Muscle layer of colon (tissue), 2 donors: ENCODE measurements around the gene PGRMC2.

Experiments
- H3K27ac ChIP-seq: one replicate; pipeline ENCODE4 v1.7.0; 2013; ENCODE audit warnings: low read depth, mild to moderate bottlenecking, low read length, moderate library complexity
- H3K27me3 ChIP-seq, 2 donors: one replicate each; pipeline ENCODE4 v1.7.0; 2013; ENCODE audit warnings: low read length in 2 of 2, mild to moderate bottlenecking in 2 of 2; ENCODE audit not compliant: insufficient read depth in 2 of 2, control insufficient read depth in 1 of 2
- H3K36me3 ChIP-seq: one replicate; pipeline ENCODE4 v1.7.0; 2013; ENCODE audit warnings: mild to moderate bottlenecking, low read length; ENCODE audit not compliant: insufficient read depth
- H3K4me1 ChIP-seq: one replicate; pipeline ENCODE4 v1.7.0; 2013; ENCODE audit warnings: mild to moderate bottlenecking, low read length; ENCODE audit not compliant: insufficient read depth
- H3K4me3 ChIP-seq, 2 donors: one replicate each; pipeline ENCODE4 v1.7.0; 2013; ENCODE audit warnings: low read length in 2 of 2, low read depth in 1 of 2, mild to moderate bottlenecking in 1 of 2, moderate library complexity in 1 of 2
- H3K9ac ChIP-seq: one replicate; pipeline ENCODE4 v1.7.0; 2013; ENCODE audit warnings: low read length
- H3K9me3 ChIP-seq: one replicate; pipeline ENCODE4 v1.7.0; 2013; ENCODE audit warnings: mild to moderate bottlenecking, low read length
- donor health status: abdominal sarcoma.
- donor health status: Adenocarcinoma of cecum.

PGRMC2 gene

GRCh38 chr4:128315756-128316520, 28.3 kb upstream of the PGRMC2 start:
- Histone ChIP-seq H3K9ac (no peak overlapping the region), H3K27me3 (no peaks in the 10 kb centered on the region), H3K27ac (no peak overlapping the region), H3K9me3 (no peaks in the 10 kb centered on the region), H3K36me3 (no peaks in the 10 kb centered on the region), H3K4me1 (no peaks in the 10 kb centered on the region), H3K4me3 (no peak overlapping the region)

- Histone ChIP-seq H3K4me1 (no peaks in the 10 kb centered on the region), H3K4me3 (no peak overlapping the region), H3K9me3 (no peaks in the 10 kb centered on the region), H3K9ac (no peak overlapping the region), H3K27me3 (no peaks in the 10 kb centered on the region), H3K27ac (no peak overlapping the region), H3K36me3 (no peaks in the 10 kb centered on the region)
These were observed 24.2 kb upstream of the PGRMC2 start for GRCh38 chr4:128311659-128312403.

- H3K27ac ChIP-seq: no peak overlapping the region
These were observed 22.7 kb upstream of the PGRMC2 start for GRCh38 chr4:128310266-128310697.

GRCh38 chr4:128309585-128309984, 22.0 kb upstream of the PGRMC2 start:
- H3K4me1 ChIP-seq: no peaks in the 10 kb centered on the region
- no peaks in the 10 kb centered on the region for H3K36me3 ChIP-seq
- H3K9ac ChIP-seq: no peak overlapping the region
- H3K27me3 ChIP-seq: no peaks in the 10 kb centered on the region
- H3K9me3 ChIP-seq: no peaks in the 10 kb centered on the region
- no peak overlapping the region for H3K4me3 ChIP-seq
- no peak overlapping the region for H3K27ac ChIP-seq

More at GRCh38 chr4:128310266-128310697, 22.7 kb upstream of the PGRMC2 start:
- Histone ChIP-seq H3K9ac (no peak overlapping the region), H3K36me3 (no peaks in the 10 kb centered on the region), H3K27me3 (no peaks in the 10 kb centered on the region), H3K9me3 (no peaks in the 10 kb centered on the region), H3K4me1 (no peaks in the 10 kb centered on the region), H3K4me3 (no peak overlapping the region)

GRCh38 chr4:128308986-128309385, 21.4 kb upstream of the PGRMC2 start:
- H3K36me3 ChIP-seq: no peaks in the 10 kb centered on the region
- no peak overlapping the region for H3K27ac ChIP-seq
- no peaks in the 10 kb centered on the region for H3K27me3 ChIP-seq
- H3K9me3 ChIP-seq: no peaks in the 10 kb centered on the region
- no peak overlapping the region for H3K9ac ChIP-seq
- H3K4me3 ChIP-seq: no peak overlapping the region
- no peaks in the 10 kb centered on the region for H3K4me1 ChIP-seq

GRCh38 chr4:128307123-128307571, 19.5 kb upstream of the PGRMC2 start:
- no peak overlapping the region for H3K4me3 ChIP-seq
- H3K4me1 ChIP-seq: no peaks in the 10 kb centered on the region
- H3K36me3 ChIP-seq: no peaks in the 10 kb centered on the region
- no peak overlapping the region for H3K27ac ChIP-seq
- no peaks in the 10 kb centered on the region for H3K9me3 ChIP-seq
- H3K9ac ChIP-seq: no peak overlapping the region
- no peaks in the 10 kb centered on the region for H3K27me3 ChIP-seq

GRCh38 chr4:128305942-128306341, 18.3 kb upstream of the PGRMC2 start:
- H3K9me3 ChIP-seq: no peaks in the 10 kb centered on the region
- no peaks in the 10 kb centered on the region for H3K4me1 ChIP-seq
- H3K4me3 ChIP-seq: no peak overlapping the region
- no peaks in the 10 kb centered on the region for H3K27me3 ChIP-seq
- no peak overlapping the region for H3K27ac ChIP-seq
- no peaks in the 10 kb centered on the region for H3K36me3 ChIP-seq
- H3K9ac ChIP-seq: no peak overlapping the region

GRCh38 chr4:128303986-128304385, 16.4 kb upstream of the PGRMC2 start:
- Histone ChIP-seq H3K9me3 (no peaks in the 10 kb centered on the region), H3K27ac (no peak overlapping the region), H3K27me3 (no peaks in the 10 kb centered on the region), H3K9ac (no peak overlapping the region), H3K4me1 (no peaks in the 10 kb centered on the region), H3K36me3 (no peaks in the 10 kb centered on the region), H3K4me3 (no peak overlapping the region)

- H3K27me3 ChIP-seq: no peaks in the 10 kb centered on the region
- H3K27ac ChIP-seq: no peak overlapping the region
- no peak overlapping the region for H3K4me3 ChIP-seq
- H3K9ac ChIP-seq: no peak overlapping the region
- H3K4me1 ChIP-seq: no peaks in the 10 kb centered on the region
- no peaks in the 10 kb centered on the region for H3K9me3 ChIP-seq
- no peaks in the 10 kb centered on the region for H3K36me3 ChIP-seq
These were observed 15.8 kb upstream of the PGRMC2 start for GRCh38 chr4:128303405-128303785.

GRCh38 chr4:128301979-128302378, 14.4 kb upstream of the PGRMC2 start:
- Histone ChIP-seq H3K36me3 (no peaks in the 10 kb centered on the region), H3K27ac (no peak overlapping the region), H3K4me3 (no peak overlapping the region), H3K9me3 (no peaks in the 10 kb centered on the region), H3K27me3 (no peaks in the 10 kb centered on the region), H3K4me1 (no peaks in the 10 kb centered on the region), H3K9ac (no peak overlapping the region)

GRCh38 chr4:128299848-128300247, 12.2 kb upstream of the PGRMC2 start:
- Histone ChIP-seq H3K9ac (no peak overlapping the region), H3K4me1 (no peaks in the 10 kb centered on the region), H3K27me3 (no peaks in the 10 kb centered on the region), H3K27ac (no peak overlapping the region), H3K9me3 (no peaks in the 10 kb centered on the region), H3K4me3 (no peak overlapping the region), H3K36me3 (no peaks in the 10 kb centered on the region)
